GM19099 (cell line): ENCODE measurements around the gene CHAT.

Experiments used
- POLR2A ChIP-seq: IDR thresholded peaks from 3 replicates; pipeline ENCODE4 v1.6.1; 2011; ENCODE audit warnings: low read depth; ENCODE audit not compliant: insufficient read length; ENCODE audit errors: extremely low read depth

CHAT gene

GRCh38 chr10:49627038-49627437, 13.2 kb downstream of the CHAT start:
- no peak for TF ChIP-seq POLR2A

- TF ChIP-seq POLR2A, result no peak
These were observed 13.9 kb downstream of the CHAT start for GRCh38 chr10:49627644-49628247.

GRCh38 chr10:49628599-49628998, 14.8 kb downstream of the CHAT start:
- no peak for TF ChIP-seq POLR2A

GRCh38 chr10:49629431-49629881, 15.6 kb downstream of the CHAT start:
- no peak for TF ChIP-seq POLR2A

DNA sequence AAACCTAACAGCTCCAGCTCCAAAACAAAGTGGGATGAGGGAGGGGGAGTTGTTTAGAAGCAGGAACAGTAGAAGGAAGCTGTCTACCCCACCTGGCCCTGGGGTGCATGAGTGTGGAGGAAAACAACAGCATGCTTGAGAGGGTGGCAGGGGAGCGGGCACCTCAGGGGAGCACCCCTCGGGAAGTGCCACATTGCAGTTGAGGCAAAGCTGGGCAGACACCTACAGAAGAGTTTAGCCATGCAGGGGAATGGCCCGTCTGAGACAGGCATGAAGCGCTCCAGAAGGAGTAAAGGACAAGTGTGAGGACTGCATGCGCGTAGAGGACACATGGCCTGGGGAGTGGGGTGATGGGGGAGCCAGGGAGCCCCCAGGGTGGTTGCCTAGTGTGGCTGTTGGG, 18.1 kb downstream of the CHAT start:
- TF ChIP-seq POLR2A, result no peak

DNA sequence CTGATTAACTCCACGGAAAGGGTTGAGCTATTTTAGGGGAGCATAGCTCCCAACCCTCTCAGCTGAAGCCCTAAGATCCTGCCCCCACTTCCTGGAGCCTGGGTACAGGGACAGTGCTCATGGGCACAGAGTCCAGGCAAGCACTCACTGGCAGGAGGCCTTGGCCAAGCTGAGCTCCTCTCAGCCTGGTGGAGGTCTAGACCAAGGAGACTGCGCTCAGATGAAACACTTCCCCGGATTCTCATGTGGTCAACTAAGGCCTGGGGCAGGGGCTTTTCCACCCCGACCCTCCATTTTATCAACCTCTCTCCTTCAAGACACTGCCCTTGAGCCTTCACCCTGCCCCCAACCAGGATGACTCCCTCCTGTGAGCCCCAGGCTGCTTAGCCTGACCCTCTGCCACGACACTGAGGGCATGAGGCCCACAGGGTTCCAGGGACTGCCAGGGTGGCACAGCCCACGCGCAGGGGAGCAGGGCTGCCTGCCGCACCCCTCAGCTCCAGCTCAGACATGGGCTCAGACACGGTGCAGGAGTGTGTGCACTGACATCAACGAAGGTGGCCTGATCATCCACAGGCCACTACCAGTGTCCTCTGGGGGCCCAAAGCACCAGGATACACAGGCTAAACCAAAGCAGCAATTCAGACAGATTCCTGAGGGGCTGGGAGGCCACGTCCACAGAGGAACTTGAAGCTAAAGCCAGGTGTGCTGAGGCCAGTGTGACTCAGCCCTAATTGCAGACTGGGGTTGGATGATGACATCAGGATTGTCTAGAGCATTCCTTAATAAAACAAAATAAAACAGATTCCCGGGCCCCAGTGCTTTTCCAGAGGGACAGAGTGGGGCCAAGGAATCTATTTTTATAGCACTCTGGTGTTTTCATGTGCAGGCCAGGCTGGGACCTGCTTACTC, 18.8 kb downstream of the CHAT start:
- no peak for TF ChIP-seq POLR2A

- no peak for TF ChIP-seq POLR2A
These were observed 19.7 kb downstream of the CHAT start for GRCh38 chr10:49633327-49634068.

DNA sequence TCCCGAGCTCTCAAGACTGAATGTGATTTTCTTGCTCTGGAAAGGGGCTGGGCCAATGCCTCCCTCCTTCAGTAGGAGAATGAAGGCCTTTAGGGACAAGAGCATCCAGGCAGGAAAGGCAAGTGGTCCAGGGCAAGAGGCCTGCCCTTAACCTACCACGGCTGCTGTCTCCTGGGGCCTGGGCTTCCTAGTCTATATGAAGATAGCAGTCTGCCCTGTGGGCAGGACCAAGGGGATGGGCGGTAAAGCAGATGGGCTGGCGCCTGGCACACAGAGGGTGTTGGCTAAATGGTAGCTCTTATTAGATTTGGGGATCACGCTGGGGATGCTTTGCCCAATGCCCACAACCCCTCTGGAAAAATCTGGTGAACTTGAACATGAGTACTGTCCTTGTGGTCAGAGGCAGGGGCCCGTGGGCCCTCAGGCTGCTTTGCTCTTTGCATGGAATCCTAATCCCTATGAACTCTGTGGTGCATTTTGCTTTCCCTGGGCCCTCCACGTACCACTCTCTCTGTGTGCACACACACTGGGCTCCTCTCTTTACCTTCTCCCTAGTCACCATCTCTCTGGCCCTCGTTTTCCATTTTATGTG, 20.3 kb downstream of the CHAT start:
- TF ChIP-seq POLR2A, result no peak

- no peak for TF ChIP-seq POLR2A
These were observed 28.5 kb downstream of the CHAT start for GRCh38 chr10:49642311-49642710.

DNA sequence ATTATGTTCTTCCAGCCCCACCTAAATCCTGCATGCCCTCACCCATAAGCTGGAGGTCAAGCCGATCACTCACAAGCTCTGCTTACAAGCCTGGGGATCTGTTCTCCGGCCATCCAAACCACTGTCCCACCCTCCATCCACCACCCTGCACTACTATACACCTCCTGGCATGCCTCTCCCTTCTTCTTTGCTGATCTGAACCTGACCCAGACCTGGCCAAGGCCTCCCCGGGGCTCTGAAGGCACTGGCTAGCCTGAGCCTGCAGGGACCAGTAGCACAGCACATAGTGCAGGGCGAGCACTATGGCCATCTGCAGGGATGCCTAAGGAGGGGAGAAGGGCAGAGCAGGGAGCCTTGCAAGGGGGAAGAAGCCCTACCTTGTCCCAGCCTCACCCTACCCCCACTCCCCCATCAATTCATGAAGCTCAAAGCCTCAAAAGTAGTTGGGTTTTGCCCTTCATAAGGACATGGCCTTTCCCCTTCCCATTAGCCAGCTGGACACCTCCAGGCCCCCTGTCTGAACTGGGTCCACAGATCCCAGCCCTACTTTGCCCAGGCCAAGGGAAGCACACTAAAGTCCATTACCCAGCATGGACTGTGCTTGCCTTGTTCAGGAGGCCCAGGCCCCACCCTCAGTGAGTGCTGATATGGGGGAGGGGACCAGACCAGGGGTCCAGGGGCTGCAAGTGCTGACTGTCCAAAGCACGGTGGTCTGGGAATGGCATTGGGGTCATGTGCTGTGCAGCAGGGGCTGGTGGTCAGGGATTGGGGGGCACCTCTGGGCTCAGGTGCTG, 29.6 kb downstream of the CHAT start:
- no peak for TF ChIP-seq POLR2A

- no peak for TF ChIP-seq POLR2A
These were observed 30.3 kb downstream of the CHAT start for GRCh38 chr10:49644035-49644646.

GRCh38 chr10:49645417-49645816, 31.6 kb downstream of the CHAT start:
- no peak for TF ChIP-seq POLR2A

- TF ChIP-seq POLR2A, result no peak
These were observed 32.3 kb downstream of the CHAT start for GRCh38 chr10:49645871-49646870.
